Activated CD8-positive, alpha-beta memory T cell treated with anti-CD3 and anti-CD28 coated beads, Interleukin-2, amount 50 U/mL, for 4 hours (primary cell): ENCODE measurements around the gene IGSF6.
"Not testable (repeated sequence)": the region's sequence is repeated elsewhere in the genome, so short reads cannot be mapped to it uniquely, and the experiment has no call there.

Experiments
- DNase-seq: peaks from one replicate; pipeline ENCODE4 v3.0.0-alpha.2; 2020

The IGSF6 gene

DNA sequence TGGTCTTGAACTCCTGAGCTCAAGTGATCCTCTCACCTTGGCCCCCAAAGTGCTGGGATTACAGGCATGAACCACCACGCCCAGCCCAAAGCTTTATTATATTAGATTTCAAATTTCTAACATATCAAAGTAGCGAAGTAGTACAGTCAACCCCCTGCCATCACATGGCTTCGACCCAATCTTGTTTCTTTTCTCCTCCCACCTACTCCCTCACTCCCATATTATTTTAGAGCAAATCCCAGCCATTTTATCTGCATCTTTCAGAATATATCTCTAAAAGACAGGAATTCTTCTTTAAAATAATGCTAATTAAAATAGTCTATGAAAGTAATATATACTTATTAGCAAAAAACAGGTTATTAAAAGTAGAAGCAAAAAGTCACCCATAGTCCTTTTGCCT is 893 bp downstream of the IGSF6 start:
- no peak for DNase-seq

DNA sequence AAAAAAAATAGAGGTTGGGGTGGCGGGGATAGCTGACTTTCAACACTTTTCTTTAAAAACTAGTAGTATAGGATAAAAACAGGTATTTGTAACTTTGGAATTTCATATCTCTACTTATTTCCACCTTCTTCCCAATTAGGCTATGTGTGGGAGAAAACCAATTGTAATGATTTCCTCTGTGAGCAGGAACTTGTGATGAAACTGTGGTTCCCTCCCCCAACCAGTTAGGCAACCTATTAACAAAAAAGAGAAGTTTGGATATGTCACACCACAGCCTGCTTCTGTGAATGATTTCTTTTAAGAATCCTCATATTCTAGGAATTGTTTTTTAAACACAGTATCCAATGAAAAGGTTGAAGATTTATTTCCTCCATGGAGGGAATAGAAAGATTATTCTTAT is 1.9 kb downstream of the IGSF6 start:
- no peak for DNase-seq

DNA sequence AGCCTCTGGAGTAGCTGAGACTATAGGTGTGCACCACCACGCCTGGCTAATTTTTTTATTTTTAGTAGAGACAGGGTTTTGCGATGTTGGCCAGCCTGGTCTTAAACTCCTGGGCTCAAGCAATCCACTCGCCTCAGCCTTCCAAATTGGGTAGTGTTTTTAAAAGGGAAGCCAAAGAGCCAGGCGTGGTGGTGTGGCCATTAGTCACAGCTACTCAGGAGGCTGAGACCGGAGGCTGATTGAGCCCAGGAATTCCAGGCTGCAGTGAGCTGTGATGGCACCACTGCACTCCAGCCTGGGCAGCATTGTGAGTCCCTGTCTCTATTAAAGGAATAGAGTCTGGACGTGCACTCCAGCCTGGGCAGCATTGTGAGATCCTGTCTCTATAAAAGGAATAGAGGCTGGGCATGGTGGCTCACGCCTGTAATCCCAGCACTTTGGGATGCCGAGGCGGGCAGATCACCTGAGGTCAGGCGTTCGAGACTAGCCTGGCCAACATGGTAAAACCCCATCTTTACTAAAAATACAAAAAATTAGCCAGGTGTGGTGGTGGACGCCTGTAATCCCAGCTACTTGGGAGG is 2.5 kb downstream of the IGSF6 start:
- not testable (repeated sequence) for DNase-seq

GRCh38 chr16:21647562-21648164 is 4.7 kb downstream of the IGSF6 start:
- DNase-seq = no peak

DNA sequence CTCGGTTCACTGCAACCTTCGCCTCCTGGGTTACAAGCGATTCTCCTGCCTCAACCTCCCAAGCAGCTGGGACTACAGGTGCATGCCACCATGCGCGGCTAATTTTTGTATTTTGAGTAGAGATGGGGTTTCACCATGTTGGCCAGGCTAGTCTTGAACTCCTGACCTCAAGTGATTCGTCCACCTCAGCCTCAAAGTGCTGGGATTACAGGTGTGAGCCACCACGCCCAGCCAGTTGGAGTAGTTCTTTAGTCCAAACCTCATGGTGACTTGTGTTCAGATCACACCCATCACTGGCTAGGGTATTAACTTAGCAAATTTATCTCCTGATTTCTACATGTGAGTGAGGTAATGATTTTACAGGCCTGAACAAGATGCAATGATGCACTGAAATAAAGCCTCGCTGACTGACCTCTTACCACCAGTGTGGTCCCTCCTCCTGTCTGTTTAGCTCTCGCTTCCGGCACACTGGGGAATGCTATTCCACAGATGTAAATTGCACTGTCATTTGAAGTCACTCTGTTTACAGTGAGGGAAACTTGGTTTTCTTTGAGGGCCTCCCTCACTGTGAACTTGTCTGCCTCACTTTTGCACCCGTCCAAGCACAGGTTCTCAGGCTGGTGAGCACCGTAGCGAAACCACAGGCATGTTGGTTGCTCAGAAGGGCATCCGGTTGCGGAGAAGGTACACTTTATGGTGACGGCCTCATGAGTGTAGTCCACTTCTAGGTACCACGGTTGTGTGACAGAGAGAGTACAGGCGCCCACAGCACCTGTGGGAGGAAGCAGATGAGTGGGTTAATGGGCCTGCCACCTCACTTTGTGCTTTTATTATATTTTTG is 5.5 kb downstream of the IGSF6 start:
- peak; percentile 64 for DNase-seq

GRCh38 chr16:21646091-21646490 is 6.3 kb downstream of the IGSF6 start:
- no peak for DNase-seq

DNA sequence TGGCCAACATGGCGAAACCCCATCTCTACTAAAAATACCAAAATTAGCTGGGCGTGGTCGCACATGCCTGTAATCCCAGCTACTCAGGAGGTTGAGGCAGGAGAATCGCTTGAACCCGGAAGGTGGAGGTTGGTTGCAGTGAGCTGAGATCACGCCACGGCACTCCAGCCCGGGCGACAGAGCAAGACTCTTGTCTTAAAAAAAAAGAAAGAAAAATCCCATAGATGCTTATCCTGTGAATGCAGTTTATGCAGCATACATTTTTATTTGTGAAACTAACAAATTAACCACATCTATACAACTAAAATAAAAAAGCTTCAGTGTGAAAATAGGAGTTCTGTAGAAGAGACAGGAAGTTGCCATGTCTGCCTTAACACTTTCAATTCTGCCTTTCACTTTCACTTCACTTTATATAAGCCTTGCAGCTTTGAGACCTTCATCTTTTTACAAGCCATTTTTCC is 7.1 kb downstream of the IGSF6 start:
- peak; percentile 29 for DNase-seq

DNA sequence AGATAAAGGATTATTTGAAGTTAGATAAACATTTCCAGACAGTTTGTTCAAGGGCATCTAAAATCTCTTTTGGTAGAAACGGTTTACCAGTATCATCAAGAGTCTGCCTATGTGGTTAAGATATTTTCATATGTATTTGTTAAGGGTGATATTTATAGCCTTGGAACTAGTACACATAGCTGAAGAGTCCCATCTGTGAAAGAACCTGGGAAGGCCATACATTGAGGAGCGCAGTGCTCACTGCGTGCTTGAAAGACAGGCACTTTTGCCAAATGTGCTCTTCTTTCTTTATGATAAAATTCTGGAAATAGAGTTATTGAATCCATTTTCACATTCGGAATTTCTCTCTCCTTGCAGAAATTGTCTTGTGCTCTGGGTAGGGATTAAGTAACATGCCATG is 7.7 kb downstream of the IGSF6 start:
- DNase-seq = no peak

DNA sequence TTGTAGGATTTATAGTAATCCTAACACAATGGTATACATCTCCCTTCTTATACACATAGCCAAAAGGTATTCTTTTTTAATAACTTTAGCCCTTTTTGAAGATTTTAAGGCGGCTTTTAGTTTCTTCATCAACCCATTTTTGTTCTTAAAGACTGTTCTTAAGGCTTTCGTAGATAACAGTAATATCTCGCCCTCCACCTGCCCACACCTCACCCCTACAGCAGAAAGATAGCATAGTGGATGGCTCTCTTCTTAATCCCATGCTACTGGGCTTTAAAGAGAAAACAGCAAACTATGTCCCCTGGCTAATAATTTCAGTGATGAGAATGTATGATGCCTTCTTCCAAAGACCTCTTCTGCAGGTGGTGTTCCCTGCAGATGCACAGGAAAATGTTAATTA is 8.6 kb downstream of the IGSF6 start:
- DNase-seq = no peak

DNA sequence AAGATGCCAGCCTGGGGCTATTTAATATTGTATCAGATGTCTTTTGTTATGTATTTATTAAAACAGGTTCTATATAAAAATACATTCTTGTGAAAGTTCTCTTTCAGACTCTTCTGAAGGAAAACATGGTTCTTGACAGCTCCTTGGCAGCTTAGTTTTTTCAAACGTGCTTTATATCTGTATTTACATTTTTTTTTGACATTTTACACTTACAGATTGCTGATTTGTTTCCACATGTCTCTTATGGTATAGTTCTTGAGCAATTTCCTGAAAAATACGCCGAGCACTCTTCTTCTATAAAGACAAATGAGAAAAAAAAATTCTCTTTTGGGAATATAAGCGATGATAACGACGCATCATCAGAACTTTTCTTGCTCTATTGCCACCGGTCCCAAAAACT is 9.5 kb downstream of the IGSF6 start:
- no peak for DNase-seq

DNA sequence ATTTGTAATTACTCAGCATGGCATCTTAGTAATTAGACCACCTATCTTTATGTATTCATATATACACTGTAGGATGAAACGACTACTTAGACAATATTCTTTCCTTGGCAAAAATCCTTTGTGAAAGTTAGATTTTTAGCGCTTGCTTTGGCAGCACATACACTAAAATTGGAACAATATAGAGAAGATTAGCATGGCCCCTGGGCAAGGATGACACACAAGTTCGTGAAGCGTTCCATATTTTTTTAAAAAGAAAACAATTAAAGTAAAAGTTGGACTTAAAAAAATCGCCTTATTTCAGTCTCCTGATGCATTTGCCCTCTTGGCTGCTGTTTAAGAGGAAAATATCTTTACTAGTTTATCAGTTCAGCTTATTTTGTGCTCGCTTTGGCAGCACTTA is 10.5 kb downstream of the IGSF6 start:
- DNase-seq = no peak

- DNase-seq = no peak
These were observed 12.9 kb downstream of the IGSF6 start for GRCh38 chr16:21639493-21639892.

GRCh38 chr16:21638573-21638975 is 13.8 kb downstream of the IGSF6 start:
- no peak for DNase-seq

GRCh38 chr16:21637032-21637968 is 15.1 kb downstream of the IGSF6 start:
- DNase-seq = no peak

DNA sequence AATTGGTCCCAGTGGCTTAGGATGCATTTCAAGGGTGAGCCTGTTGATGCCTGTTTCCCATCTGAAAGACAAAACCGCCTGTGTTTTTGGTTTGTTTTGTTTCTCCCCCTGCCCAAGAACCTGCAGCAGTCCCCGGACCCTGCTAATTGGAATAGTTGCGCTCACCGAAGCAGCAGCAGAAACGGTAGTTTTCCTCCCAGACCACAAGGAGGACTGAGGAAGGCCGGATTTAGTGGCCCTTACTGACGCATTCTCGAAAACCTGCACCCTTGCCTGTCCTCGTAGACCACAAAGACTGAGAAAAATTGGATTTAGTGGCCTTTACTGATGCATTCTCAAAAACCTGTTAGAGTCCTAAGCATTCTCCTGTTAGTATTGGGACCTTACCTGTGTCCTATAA is 16.7 kb downstream of the IGSF6 start:
- DNase-seq = not testable (repeated sequence)

GRCh38 chr16:21634216-21634615 is 18.2 kb downstream of the IGSF6 start:
- DNase-seq = no peak

DNA sequence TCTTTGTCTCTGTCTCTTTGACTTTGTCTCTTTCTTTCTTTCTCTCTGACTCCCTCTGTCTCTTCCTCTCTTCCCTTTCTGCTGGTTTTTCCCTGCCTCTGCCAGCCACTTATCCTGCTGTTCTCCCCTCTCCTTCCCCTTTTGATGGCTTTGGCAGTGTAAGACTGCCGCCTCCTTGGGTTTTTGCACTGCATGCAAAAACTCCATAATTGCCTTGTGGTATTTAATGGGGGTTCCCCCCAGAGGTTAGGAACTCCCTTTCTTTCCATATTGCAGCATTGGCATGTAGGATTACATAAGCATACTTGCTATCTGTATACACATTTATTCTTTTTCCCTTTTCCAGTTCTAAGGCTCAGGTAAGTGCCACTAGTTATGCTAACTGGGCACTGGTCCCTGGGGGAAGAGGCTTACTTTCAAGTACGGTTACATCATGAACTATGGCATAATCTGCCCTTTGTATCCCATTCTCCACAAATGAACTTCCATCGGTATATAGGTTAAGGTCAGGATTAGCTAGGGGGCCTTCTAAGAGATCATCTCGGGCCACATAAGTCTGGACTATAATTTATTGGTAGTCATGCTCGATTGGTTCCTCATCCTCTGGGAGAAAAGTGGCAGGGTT is 20.3 kb downstream of the IGSF6 start:
- not testable (repeated sequence) for DNase-seq

DNA sequence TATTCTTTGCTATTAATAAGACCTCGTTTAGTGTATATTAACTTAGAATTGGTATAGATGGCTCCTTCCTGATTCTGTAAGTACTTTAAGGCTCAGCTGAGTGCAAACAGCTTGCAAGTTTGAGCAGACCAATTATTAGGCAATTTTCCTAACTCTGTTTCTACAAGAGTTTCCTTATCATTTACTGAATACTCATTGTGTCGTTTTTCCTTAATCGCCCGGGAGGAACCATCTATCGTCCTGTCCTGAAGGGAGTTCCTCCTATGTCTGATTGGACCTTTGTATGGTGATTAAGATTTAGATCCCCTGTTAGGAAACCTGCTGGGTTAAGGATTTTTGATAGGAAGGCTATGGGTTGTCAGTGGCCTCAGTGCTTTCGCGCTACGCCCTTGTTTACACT is 21.0 kb downstream of the IGSF6 start:
- DNase-seq = not testable (repeated sequence)

DNA sequence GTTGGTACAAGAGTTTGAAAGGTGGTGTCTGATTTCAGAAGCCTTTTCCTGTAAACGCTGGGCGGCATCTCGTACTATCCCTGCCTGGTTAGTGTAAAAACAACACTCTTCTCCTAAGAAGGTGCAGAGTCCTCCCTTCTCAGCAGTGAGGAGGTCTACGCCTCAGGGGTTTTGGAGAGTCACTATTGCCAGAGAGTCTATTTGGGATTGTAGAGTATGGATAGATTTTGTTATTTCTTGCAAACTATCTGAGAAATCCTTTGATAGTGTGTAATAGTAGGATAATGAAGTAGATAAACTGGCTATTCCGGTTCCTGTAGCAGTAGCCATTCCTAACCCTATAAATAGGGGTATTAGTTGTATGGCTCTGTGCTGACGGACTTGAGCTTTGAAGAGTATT is 21.5 kb downstream of the IGSF6 start:
- DNase-seq = not testable (repeated sequence)

DNA sequence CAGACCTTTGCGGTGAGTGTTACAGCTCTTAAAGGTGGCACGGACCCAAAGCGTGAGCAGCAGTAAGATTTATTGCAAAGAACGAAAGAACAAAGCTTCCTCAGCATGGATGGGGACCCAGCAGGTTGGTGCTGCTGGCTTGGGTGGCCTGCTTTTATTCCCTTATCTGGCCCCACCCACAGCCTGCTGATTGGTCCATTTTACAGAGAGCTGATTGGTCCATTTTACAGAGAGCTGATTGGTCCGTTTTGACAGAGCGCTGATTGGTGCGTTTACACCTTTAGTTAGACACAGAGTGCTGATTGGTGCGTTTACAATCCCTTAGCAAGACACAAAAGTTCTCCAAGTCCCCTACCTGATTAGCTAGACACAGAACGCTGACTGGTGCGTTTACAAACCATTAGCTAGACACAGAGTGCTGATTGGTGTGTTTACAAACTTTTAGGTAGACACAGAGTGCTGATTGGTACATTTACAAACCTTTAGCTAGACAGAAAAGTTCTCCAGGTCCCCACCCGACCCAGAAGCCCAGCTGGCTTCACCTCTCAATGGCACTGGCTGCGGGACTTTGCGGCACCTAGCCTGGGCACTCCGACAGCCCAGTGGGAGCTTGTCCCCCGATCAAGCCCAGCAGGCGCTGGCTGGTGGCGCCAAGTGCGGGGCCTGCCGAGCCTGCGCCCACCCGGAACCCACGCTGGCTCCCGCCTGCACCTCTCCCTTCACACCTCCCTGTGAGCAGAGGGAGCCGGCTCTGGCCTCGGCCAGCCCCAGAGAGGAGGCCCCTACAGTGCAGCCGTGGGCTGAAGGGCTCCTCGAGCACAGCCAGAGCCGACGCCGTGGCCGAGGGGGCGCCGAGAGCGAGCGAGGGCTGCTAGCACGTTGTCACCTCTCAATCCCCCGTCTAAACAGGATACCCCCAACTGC is 22.5 kb downstream of the IGSF6 start:
- not testable (repeated sequence) for DNase-seq

- DNase-seq = no peak
These were observed 23.6 kb downstream of the IGSF6 start for GRCh38 chr16:21628772-21629171.
